Measurements from ENCODE around the gene ABCA3. TPM values are rescaled to one million over a fixed set of nuclear protein-coding genes. Genes with fewer than 3 reads are reported as not detected.

Gene ABCA3
- total RNA-seq, 1 experiment from 2014 or later, result 58.4 TPM

- H3K27ac ChIP-seq (ENCODE audit: low read length), result no peak overlapping the region
- H3K4me1 ChIP-seq (ENCODE audit: control insufficient read depth, insufficient read depth, low read length), result no peaks in the 10 kb centered on the region
- ATAC-seq (no peak), DNase-seq (ENCODE audit: low read depth, low spot score) (no peak)
- no peaks in the 10 kb centered on the region for H3K9me3 ChIP-seq (ENCODE audit: control insufficient read depth, insufficient read depth, low read depth, low read length)
- no peak overlapping the region for H3K4me3 ChIP-seq (ENCODE audit: low read depth in 2 of 2, low read length in 2 of 2)
- no TSS peak for BruUV-seq (replicated peaks)
- no peaks in the 10 kb centered on the region for H3K36me3 ChIP-seq (ENCODE audit: control insufficient read depth, insufficient read depth, low read length)
- H3K27me3 ChIP-seq (ENCODE audit: control insufficient read depth, insufficient read depth, low read length), result no peaks in the 10 kb centered on the region; the same call in 1 of the 2 replicates
- in situ Hi-C loops (cut with HindIII; ENCODE audit: low pct_unique_long_range_greater_than_20kb, low sequenced_read_pairs), result no loop called here
- TF ChIP-seq POLR2AphosphoS5 (IDR thresholded peaks at IDR 0.05; ENCODE audit: low read depth, low read length) (no peak), SIN3A (IDR thresholded peaks at IDR 0.05; ENCODE audit: borderline replicate concordance, insufficient read depth, low read depth, low read length) (no peak), TCF7L2 (IDR thresholded peaks at IDR 0.05; ENCODE audit: low read depth, low read length) (no peak), CTCF (IDR thresholded peaks at IDR 0.05) (no peak), REST (IDR thresholded peaks at IDR 0.05; ENCODE audit: insufficient read depth in 1 of 2, low read depth in 2 of 2, low read length in 1 of 2) (no peak)
- ChIA-PET CTCF (no interaction called here), POLR2A (no interaction called here)
- intact Hi-C loops (cut with micrococcal nuclease; ENCODE audit: unreplicated experiment), result no loop called here
Observed at GRCh38 chr16:2371421-2371820, 30.9 kb upstream of the ABCA3 start.

GRCh38 chr16:2370721-2371120, 30.2 kb upstream of the ABCA3 start:
- BruUV-seq (replicated peaks), result no TSS peak
- H3K27ac ChIP-seq (ENCODE audit: low read length), result no peak overlapping the region
- ChIA-PET CTCF (no interaction called here), POLR2A (no interaction called here)
- no peaks in the 10 kb centered on the region for H3K36me3 ChIP-seq (ENCODE audit: control insufficient read depth, insufficient read depth, low read length)
- intact Hi-C loops (cut with micrococcal nuclease; ENCODE audit: unreplicated experiment) (no loop called here), in situ Hi-C loops (cut with HindIII; ENCODE audit: low pct_unique_long_range_greater_than_20kb, low sequenced_read_pairs) (no loop called here)
- 0 out of 2 replicates have a peak, but pooled peaks have one; percentile 21 for ATAC-seq
- no peak for TF ChIP-seq TCF7L2 (IDR thresholded peaks at IDR 0.05; ENCODE audit: low read depth, low read length)
- no peak for TF ChIP-seq REST (IDR thresholded peaks at IDR 0.05; ENCODE audit: insufficient read depth in 1 of 2, low read depth in 2 of 2, low read length in 1 of 2)
- no peak for TF ChIP-seq SIN3A (IDR thresholded peaks at IDR 0.05; ENCODE audit: borderline replicate concordance, insufficient read depth, low read depth, low read length)
- no peaks in the 10 kb centered on the region for H3K4me1 ChIP-seq (ENCODE audit: control insufficient read depth, insufficient read depth, low read length)
- DNase-seq (ENCODE audit: low read depth, low spot score), result no peak
- H3K4me3 ChIP-seq (ENCODE audit: low read depth in 2 of 2, low read length in 2 of 2), result no peak overlapping the region
- no peaks in the 10 kb centered on the region for H3K9me3 ChIP-seq (ENCODE audit: control insufficient read depth, insufficient read depth, low read depth, low read length)
- no peaks in the 10 kb centered on the region; the same call in 1 of the 2 replicates for H3K27me3 ChIP-seq (ENCODE audit: control insufficient read depth, insufficient read depth, low read length)
